Hepatocyte (in vitro differentiated cells): ENCODE data around the gene TMEM121. TPM values are rescaled to one million over a fixed set of nuclear protein-coding genes. Genes with fewer than 3 reads are reported as not detected.

Experiments
- DNase-seq: peaks from one replicate; pipeline ENCODE4 v3.0.0-alpha.2; 2016; ENCODE audit warnings: low spot score
- H2AFZ ChIP-seq: fragments of 200-600 bp; sonication (generic); 2 replicates; pipeline ENCODE4 v1.6.0; 2016; ENCODE audit warnings: antibody characterized with exemption, mild to moderate bottlenecking
- H3K27ac ChIP-seq: fragments of 200-600 bp; sonication (generic); 2 replicates; pipeline ENCODE4 v1.5.1; 2016; ENCODE audit warnings: mild to moderate bottlenecking
- H3K27me3 ChIP-seq: fragments of 200-600 bp; sonication (generic); 2 replicates; pipeline ENCODE4 v1.6.1; 2016
- H3K36me3 ChIP-seq: fragments of 200-600 bp; sonication (generic); replicated peaks from 2 replicates; pipeline ENCODE4 v1.5.1; 2016; ENCODE audit warnings: low read depth; ENCODE audit not compliant: insufficient read depth
- H3K4me1 ChIP-seq: fragments of 200-600 bp; sonication (generic); 2 replicates; pipeline ENCODE4 v1.5.1; 2016; ENCODE audit warnings: mild to moderate bottlenecking, moderate library complexity; ENCODE audit not compliant: insufficient read depth
- H3K4me2 ChIP-seq: fragments of 200-600 bp; sonication (generic); 2 replicates; pipeline ENCODE4 v1.6.0; 2016
- H3K4me3 ChIP-seq: fragments of 200-600 bp; sonication (generic); 2 replicates; pipeline ENCODE4 v1.5.1; 2016; ENCODE audit warnings: mild to moderate bottlenecking
- H3K79me2 ChIP-seq: fragments of 200-600 bp; sonication (generic); 2 replicates; pipeline ENCODE4 v1.6.0; 2017; ENCODE audit warnings: mild to moderate bottlenecking
- H3K9me2 ChIP-seq: fragments of 200-600 bp; sonication (generic); replicated peaks from 2 replicates; pipeline ENCODE4 v1.6.0; 2017; ENCODE audit warnings: mild to moderate bottlenecking; ENCODE audit not compliant: insufficient read depth
- H3K9me3 ChIP-seq: fragments of 200-600 bp; sonication (generic); 2 replicates; pipeline ENCODE4 v1.5.1; 2016; ENCODE audit warnings: low read depth, mild to moderate bottlenecking
- H4K20me1 ChIP-seq: fragments of 200-600 bp; sonication (generic); 2 replicates; pipeline ENCODE4 v1.6.0; 2016; ENCODE audit warnings: mild to moderate bottlenecking; ENCODE audit not compliant: insufficient read depth, poor library complexity, severe bottlenecking
- CTCF ChIP-seq: fragments of 200-600 bp; sonication (generic); IDR thresholded peaks from 2 replicates; pipeline ENCODE4 v1.5.1; 2016; ENCODE audit warnings: antibody characterized with exemption, mild to moderate bottlenecking; ENCODE audit not compliant: poor library complexity
- EZH2 ChIP-seq: fragments of 200-600 bp; sonication (generic); IDR thresholded peaks from 2 replicates; pipeline ENCODE4 v1.6.1; 2016; ENCODE audit warnings: antibody characterized with exemption, mild to moderate bottlenecking, borderline replicate concordance
- EZH2phosphoT487 ChIP-seq: fragments of 200-600 bp; sonication (generic); IDR thresholded peaks from one replicate; pipeline ENCODE4 v1.6.1; 2018; ENCODE audit warnings: antibody characterized with exemption, mild to moderate bottlenecking, low read depth, moderate library complexity; ENCODE audit not compliant: unreplicated experiment, severe bottlenecking
- WGBS: methylation state at CpG from one replicate; pipeline ENCODE4 v1.1.6; 2016; ENCODE audit warnings: low lambda C conversion rate; ENCODE audit errors: missing lambda C conversion rate; 5-methylcytosine and 5-hydroxymethylcytosine counted together
- polyA plus RNA-seq: library from polyadenylated mRNA; unstranded; fragments of >200 nt; fragmentation: Nextera tagmentation; extraction: Ambion mirVana; gene quantifications from 2 replicates; pipeline ENCODE4 v1.2.1, GENCODE V29; 2016
- total RNA-seq: library from RNA; depleted of rRNA; stranded (reverse); fragments of >200 nt; gene quantifications from 2 replicates; pipeline ENCODE4 v1.2.3, GENCODE V29; 2014

The TMEM121 gene
- total RNA-seq (2.3 and 3.0 TPM in 2 replicates), polyA plus RNA-seq (3.0 and 5.8 TPM in 2 replicates)

- Histone ChIP-seq H3K27ac (no peak within 1 kb of the TSS), H2AFZ (no peak within 1 kb of the TSS), H3K4me2 (peak within 1 kb of the TSS; percentile 79), H4K20me1 (no peaks in the 10 kb centered on the region), H3K4me3 (no peak within 1 kb of the TSS), H3K79me2 (no peaks in the 10 kb centered on the region), H3K9me2 (no peaks in the 10 kb centered on the region), H3K27me3 (no peaks in the 10 kb centered on the region), H3K4me1 (no peaks in the 10 kb centered on the region), H3K9me3 (no peaks in the 10 kb centered on the region), H3K36me3 (no peaks in the 10 kb centered on the region)
- TF ChIP-seq CTCF (no peak), EZH2phosphoT487 (no peak), EZH2 (no peak)
- peak; percentile 34 for DNase-seq
- 58% methylated on average over 51 of the region's 88 CpGs for WGBS
These were observed at the start of gene TMEM121 for GRCh38 chr14:105525861-105526775. Gene TMEM121, plus strand, starts transcription at chr14:105526583. Its CDS starts 2,252 bp downstream, at chr14:105528835.

GRCh38 chr14:105476831-105477659 lies 49.3 kb upstream of the TMEM121 start:
- 67% methylated on average over 16 of the region's 16 CpGs for WGBS
- no peak overlapping the region for H3K27ac ChIP-seq
- no peaks in the 10 kb centered on the region for H3K79me2 ChIP-seq
- no peaks in the 10 kb centered on the region for H4K20me1 ChIP-seq
- no peaks in the 10 kb centered on the region for H3K9me2 ChIP-seq
- DNase-seq: no peak
- peaks cover 41% of the 10 kb centered on the region for H3K4me1 ChIP-seq
- no peak overlapping the region for H2AFZ ChIP-seq
- H3K27me3 ChIP-seq: peaks cover 48% of the 10 kb centered on the region
- no peaks in the 10 kb centered on the region for H3K36me3 ChIP-seq
- peak overlapping the region; percentile 97 for H3K4me2 ChIP-seq
- no peak overlapping the region for H3K4me3 ChIP-seq
- H3K9me3 ChIP-seq: no peaks in the 10 kb centered on the region
- TF ChIP-seq EZH2phosphoT487: no peak
- no peak for TF ChIP-seq EZH2
- no peak for TF ChIP-seq CTCF

GRCh38 chr14:105477660-105478397 lies 48.6 kb upstream of the TMEM121 start:
- H3K36me3 ChIP-seq: no peaks in the 10 kb centered on the region
- WGBS: 63% methylated on average over 2 of the region's 56 CpGs
- no peak overlapping the region for H3K4me3 ChIP-seq
- H3K27ac ChIP-seq: no peak overlapping the region
- no peak overlapping the region for H2AFZ ChIP-seq
- no peaks in the 10 kb centered on the region for H3K9me2 ChIP-seq
- DNase-seq: no peak
- H4K20me1 ChIP-seq: no peaks in the 10 kb centered on the region
- peaks cover 47% of the 10 kb centered on the region for H3K4me1 ChIP-seq
- no peaks in the 10 kb centered on the region for H3K79me2 ChIP-seq
- H3K9me3 ChIP-seq: no peaks in the 10 kb centered on the region
- TF ChIP-seq EZH2phosphoT487: no peak
- H3K4me2 ChIP-seq: peak overlapping the region; percentile 62
- H3K27me3 ChIP-seq: peaks cover 48% of the 10 kb centered on the region
